Measurements from ENCODE around the gene TMEM184A.

The TMEM184A gene

GRCh38 chr7:1499367-1500029 is 56.5 kb downstream of the TMEM184A start:
- DNase-seq = no peak

GRCh38 chr7:1498370-1499305 is 57.4 kb downstream of the TMEM184A start:
- no peak for DNase-seq

- no peak for DNase-seq
Observed at GRCh38 chr7:1497293-1497927, 58.6 kb downstream of the TMEM184A start.

- DNase-seq = no peak
Observed at GRCh38 chr7:1496531-1497292, 59.3 kb downstream of the TMEM184A start.

GRCh38 chr7:1495564-1496242 is 60.3 kb downstream of the TMEM184A start:
- DNase-seq = no peak

GRCh38 chr7:1494866-1495563 is 61.0 kb downstream of the TMEM184A start:
- no peak for DNase-seq

GRCh38 chr7:1494447-1494846 is 61.6 kb downstream of the TMEM184A start:
- no peak for DNase-seq

GRCh38 chr7:1493571-1493970 is 62.4 kb downstream of the TMEM184A start:
- no peak for DNase-seq

- no peak for DNase-seq
Observed at GRCh38 chr7:1493129-1493528, 62.9 kb downstream of the TMEM184A start.

- DNase-seq = no peak
Observed at GRCh38 chr7:1492640-1493039, 63.4 kb downstream of the TMEM184A start.
